ENCODE data around the gene SLC13A2. TPM values are rescaled to one million over a fixed set of nuclear protein-coding genes. Genes with fewer than 3 reads are reported as not detected.

Gene SLC13A2
- total RNA-seq, 4 donors from 2014 or later = 49.7 to 95.0 (median 50.3) TPM; not detected in 1

DNA sequence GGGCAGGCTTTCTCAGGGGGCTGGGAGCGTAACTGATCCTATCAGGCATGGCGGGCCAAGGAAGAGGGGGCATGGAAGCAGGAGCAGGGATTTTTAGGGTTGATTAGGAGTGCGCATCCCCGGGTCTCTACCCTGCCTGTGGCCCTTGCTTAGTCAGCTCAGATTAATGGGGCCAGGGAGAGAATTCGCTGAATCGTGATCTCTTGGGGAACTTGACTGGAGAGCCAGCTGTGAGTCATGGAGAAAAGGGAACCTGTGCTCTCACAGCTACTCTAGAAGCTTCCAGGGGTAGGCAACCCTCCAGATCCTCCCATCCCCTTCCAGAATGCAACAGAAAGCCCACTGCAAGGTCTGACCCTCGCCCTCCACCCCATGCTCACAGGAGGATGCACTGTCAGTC lies 36.3 kb downstream of the SLC13A2 start:
- in situ Hi-C loops (cut with MboI; ENCODE audit: low pct_ligation_motif_present in 1 of 4, low pct_unique_long_range_greater_than_20kb in 1 of 4, low sequenced_read_pairs in 3 of 4) = no loop called here
- TF ChIP-seq POLR2A (IDR thresholded peaks at IDR 0.05) (no peak), POLR2AphosphoS5 (IDR thresholded peaks at IDR 0.05) (no peak), EP300 (IDR thresholded peaks at IDR 0.05; ENCODE audit: low read depth) (no peak)
- TF ChIP-seq, protein P1, sequence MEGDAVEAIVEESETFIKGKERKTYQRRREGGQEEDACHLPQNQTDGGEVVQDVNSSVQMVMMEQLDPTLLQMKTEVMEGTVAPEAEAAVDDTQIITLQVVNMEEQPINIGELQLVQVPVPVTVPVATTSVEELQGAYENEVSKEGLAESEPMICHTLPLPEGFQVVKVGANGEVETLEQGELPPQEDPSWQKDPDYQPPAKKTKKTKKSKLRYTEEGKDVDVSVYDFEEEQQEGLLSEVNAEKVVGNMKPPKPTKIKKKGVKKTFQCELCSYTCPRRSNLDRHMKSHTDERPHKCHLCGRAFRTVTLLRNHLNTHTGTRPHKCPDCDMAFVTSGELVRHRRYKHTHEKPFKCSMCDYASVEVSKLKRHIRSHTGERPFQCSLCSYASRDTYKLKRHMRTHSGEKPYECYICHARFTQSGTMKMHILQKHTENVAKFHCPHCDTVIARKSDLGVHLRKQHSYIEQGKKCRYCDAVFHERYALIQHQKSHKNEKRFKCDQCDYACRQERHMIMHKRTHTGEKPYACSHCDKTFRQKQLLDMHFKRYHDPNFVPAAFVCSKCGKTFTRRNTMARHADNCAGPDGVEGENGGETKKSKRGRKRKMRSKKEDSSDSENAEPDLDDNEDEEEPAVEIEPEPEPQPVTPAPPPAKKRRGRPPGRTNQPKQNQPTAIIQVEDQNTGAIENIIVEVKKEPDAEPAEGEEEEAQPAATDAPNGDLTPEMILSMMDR (IDR thresholded peaks at IDR 0.05) = no peak
- no peak overlapping the region for H3K4me3 ChIP-seq
- DNase-seq = no peak
- no peak overlapping the region for H3K27ac ChIP-seq
- WGBS, 2 donors (ENCODE audit: low coverage in 1 of 2) = 76% methylated on average over 7 of the region's 7 CpGs; no CpG with 5 or more reads in 1 of the 2 donors
- H3K4me1 ChIP-seq = peaks cover 0 to 15% (median 11%) of the 10 kb centered on the region in 4 donors
- peaks cover 17% of the 10 kb centered on the region for H3K27me3 ChIP-seq
- no peaks in the 10 kb centered on the region for H3K36me3 ChIP-seq
- H3K9me3 ChIP-seq = no peaks in the 10 kb centered on the region
- intact Hi-C loops (cut with DNase I; ENCODE audit: low total_unique reads) = no loop called here

DNA sequence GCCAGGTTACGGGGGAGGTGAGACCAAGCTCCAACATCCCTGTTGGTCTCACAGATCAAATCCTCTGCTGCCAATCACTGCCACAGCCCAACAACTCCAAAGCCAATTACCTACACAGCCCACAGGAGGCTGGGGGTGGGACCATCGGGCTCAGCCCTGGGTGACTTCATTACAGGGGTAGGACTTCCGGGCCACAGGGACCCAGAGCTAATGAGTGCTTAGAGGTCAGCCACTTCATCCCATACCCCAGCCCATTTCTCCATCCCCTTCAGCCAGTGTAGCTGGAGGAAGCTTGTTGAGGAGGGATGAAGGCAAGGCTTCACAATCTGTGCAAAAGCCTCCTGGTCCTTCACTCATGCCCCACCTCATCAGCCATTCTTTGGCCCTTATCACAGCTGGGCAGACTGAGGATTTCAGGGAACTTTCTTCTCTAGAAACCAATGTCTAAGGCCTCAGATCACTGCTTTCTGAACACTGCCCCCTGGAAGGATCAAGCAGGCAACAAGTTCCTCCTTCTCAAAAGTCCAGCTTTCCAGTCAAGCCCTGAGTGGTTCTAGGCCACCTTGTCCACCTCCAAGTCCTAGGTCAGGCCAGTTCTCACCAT lies 38.5 kb downstream of the SLC13A2 start:
- H3K27ac ChIP-seq = no peak overlapping the region
- no peak overlapping the region for H3K4me3 ChIP-seq
- DNase-seq = no peak
- in situ Hi-C loops (cut with MboI; ENCODE audit: low pct_ligation_motif_present in 1 of 4, low pct_unique_long_range_greater_than_20kb in 1 of 4, low sequenced_read_pairs in 3 of 4) = no loop called here
- TF ChIP-seq POLR2AphosphoS5 (IDR thresholded peaks at IDR 0.05) = no peak
- TF ChIP-seq EP300 (IDR thresholded peaks at IDR 0.05; ENCODE audit: low read depth) = no peak
- TF ChIP-seq, protein P1 (IDR thresholded peaks at IDR 0.05) = no peak
- TF ChIP-seq POLR2A (IDR thresholded peaks at IDR 0.05) = no peak
- 85% methylated on average over 3 of the region's 3 CpGs; no CpG with 5 or more reads in 1 of the 2 donors for WGBS, 2 donors (ENCODE audit: low coverage in 1 of 2)
- peaks cover 0 to 19% (median 12%) of the 10 kb centered on the region in 4 donors for H3K4me1 ChIP-seq
- peaks cover 12% of the 10 kb centered on the region for H3K27me3 ChIP-seq
- intact Hi-C loops (cut with DNase I; ENCODE audit: low total_unique reads) = no loop called here
- H3K9me3 ChIP-seq = no peaks in the 10 kb centered on the region
- H3K36me3 ChIP-seq = no peaks in the 10 kb centered on the region

DNA sequence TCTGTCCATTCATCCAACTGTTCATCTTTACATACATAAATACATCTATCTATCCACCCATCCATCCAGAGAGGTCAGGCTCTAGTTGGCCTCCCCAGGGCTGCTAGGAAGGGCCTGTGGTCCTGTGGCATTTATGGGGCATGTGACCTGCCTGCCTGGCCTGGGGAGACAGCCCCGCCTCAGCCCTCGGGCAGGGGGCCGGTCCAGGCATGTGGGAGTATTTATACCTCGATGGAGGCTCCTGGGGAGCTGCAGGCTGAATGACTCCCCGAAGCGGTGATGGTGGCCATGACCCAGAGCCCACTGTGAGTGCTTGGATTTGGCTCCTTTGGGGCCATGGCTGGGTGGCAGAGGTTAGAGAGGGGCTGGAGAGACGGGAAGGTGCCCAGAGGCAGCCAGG lies 40.0 kb downstream of the SLC13A2 start:
- DNase-seq = no peak
- H3K4me3 ChIP-seq = no peak overlapping the region
- intact Hi-C loops (cut with DNase I; ENCODE audit: low total_unique reads) (no loop called here), in situ Hi-C loops (cut with MboI; ENCODE audit: low pct_ligation_motif_present in 1 of 4, low pct_unique_long_range_greater_than_20kb in 1 of 4, low sequenced_read_pairs in 3 of 4) (no loop called here)
- no peak overlapping the region for H3K27ac ChIP-seq
- TF ChIP-seq EP300 (IDR thresholded peaks at IDR 0.05; ENCODE audit: low read depth) (no peak), POLR2AphosphoS5 (IDR thresholded peaks at IDR 0.05) (no peak), POLR2A (IDR thresholded peaks at IDR 0.05) (no peak)
- TF ChIP-seq, protein P1 (IDR thresholded peaks at IDR 0.05) = no peak
- H3K27me3 ChIP-seq = peaks cover 2% of the 10 kb centered on the region
- H3K4me1 ChIP-seq = peaks cover 0 to 12% (median 9%) of the 10 kb centered on the region in 4 donors
- H3K9me3 ChIP-seq = no peaks in the 10 kb centered on the region
- H3K36me3 ChIP-seq = no peaks in the 10 kb centered on the region
- WGBS, 2 donors (ENCODE audit: low coverage in 1 of 2) = 69% methylated on average over 7 of the region's 7 CpGs; no CpG with 5 or more reads in 1 of the 2 donors

DNA sequence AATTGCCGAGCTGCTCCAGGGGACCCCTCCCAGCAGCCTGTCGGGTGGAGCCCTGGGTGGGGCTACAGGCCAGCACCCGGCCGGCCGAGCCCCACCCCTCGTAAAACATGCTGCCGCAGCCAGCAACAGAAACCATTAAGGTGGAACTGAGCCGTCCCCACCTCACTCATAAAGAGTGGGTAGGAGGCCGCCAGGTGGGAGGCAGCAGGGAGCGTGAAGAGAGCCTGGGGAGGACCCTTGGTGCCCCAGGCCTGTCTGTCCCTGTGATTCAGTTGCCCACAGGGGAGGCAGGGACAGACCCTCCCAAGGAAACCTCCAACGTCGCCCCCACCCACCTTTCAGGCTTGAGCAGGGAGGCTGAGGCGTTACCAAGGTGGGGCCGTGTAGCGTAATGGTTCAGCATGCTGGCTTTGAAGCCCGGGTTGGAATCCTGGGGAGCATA lies 41.1 kb downstream of the SLC13A2 start:
- H3K27ac ChIP-seq = peak overlapping the region; percentile 48 to 70 (median 61)
- DNase-seq = peak; percentile 83

More for the DNA sequence above, 41.1 kb downstream of the SLC13A2 start:
- TF ChIP-seq, protein P1 (IDR thresholded peaks at IDR 0.05) = no peak
- no peak for TF ChIP-seq POLR2A (IDR thresholded peaks at IDR 0.05)
- TF ChIP-seq POLR2AphosphoS5 (IDR thresholded peaks at IDR 0.05) = no peak
- TF ChIP-seq EP300 (IDR thresholded peaks at IDR 0.05; ENCODE audit: low read depth) = no peak
- in situ Hi-C loops (cut with MboI; ENCODE audit: low pct_ligation_motif_present in 1 of 4, low pct_unique_long_range_greater_than_20kb in 1 of 4, low sequenced_read_pairs in 3 of 4) (no loop called here), intact Hi-C loops (cut with DNase I; ENCODE audit: low total_unique reads) (no loop called here)
- Histone ChIP-seq H3K4me3 (no peak overlapping the region), H3K27me3 (no peaks in the 10 kb centered on the region), H3K36me3 (no peaks in the 10 kb centered on the region), H3K4me1 (peaks cover 0 to 12% (median 9%) of the 10 kb centered on the region in 4 donors), H3K9me3 (no peaks in the 10 kb centered on the region)
- 14 to 38% methylated on average over 6 to 15 of the region's 16 CpGs for WGBS, 2 donors (ENCODE audit: low coverage in 1 of 2)
